ENCODE measurements around the gene AQP1.

DNA sequence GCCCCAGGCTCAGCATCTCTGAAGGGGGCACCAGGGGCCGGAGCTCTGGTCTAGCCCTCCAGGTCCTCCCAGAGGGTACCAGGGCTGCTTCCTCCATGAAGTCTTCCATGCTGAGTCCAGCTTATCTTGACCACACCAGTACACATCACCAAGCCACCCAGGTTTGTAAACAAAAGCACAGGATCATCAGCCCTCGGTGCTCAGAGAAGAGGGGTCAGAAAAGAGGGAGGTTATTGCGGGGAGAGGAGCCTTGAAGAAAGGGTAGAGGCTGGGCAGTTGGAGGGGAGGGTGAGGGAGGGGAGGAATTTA lies 23.9 kb downstream of the AQP1 start:
- no peak for TF ChIP-seq NR3C1 (IDR thresholded peaks at IDR 0.05)
- TF ChIP-seq, protein P1, sequence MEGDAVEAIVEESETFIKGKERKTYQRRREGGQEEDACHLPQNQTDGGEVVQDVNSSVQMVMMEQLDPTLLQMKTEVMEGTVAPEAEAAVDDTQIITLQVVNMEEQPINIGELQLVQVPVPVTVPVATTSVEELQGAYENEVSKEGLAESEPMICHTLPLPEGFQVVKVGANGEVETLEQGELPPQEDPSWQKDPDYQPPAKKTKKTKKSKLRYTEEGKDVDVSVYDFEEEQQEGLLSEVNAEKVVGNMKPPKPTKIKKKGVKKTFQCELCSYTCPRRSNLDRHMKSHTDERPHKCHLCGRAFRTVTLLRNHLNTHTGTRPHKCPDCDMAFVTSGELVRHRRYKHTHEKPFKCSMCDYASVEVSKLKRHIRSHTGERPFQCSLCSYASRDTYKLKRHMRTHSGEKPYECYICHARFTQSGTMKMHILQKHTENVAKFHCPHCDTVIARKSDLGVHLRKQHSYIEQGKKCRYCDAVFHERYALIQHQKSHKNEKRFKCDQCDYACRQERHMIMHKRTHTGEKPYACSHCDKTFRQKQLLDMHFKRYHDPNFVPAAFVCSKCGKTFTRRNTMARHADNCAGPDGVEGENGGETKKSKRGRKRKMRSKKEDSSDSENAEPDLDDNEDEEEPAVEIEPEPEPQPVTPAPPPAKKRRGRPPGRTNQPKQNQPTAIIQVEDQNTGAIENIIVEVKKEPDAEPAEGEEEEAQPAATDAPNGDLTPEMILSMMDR (IDR thresholded peaks at IDR 0.05), result no peak

Data from A549 (cell line).